Measurements from ENCODE around the gene ASIC2.

ASIC2 gene

DNA sequence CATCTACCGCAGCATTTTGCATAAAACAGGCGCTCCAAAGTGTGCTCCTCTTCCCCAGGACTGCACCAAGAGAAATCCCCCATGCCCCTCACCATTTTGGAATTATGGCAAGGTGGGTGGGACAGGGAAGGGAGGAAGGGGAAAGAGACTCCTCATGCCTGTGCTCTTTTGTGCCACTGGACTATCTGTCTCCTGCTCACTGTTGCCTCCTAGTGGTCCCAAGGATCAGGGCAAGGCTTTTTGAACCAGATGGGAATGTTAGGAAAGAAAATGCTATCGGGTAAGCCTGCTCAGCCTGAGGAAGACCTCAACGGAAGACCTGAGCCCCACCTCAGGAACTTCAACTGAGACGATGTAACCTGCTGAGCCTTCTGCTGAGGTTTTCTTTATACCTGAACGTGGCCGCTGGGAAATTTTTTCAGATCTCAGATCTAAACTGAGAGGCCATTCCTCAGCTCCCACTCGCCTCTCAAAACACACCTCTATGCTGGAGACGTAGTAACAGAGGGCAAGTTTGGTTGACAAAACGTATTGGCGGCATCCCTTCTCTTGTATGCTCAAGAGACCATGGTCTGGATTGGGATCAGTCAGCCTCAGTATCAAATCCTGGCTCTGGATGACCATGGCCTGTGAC is 243.2 kb downstream of the ASIC2 start:
- peak; percentile 32 to 68 for DNase-seq (ENCODE audit: low spot score in 2 of 2)
- Mint-ChIP-seq H3K36me3 (no peaks in the 10 kb centered on the region), H3K9me3 (no peaks in the 10 kb centered on the region), H3K4me1 (no peaks in the 10 kb centered on the region), H3K27ac (no peak overlapping the region), H3K4me3 (no peak overlapping the region)
- no peak for ATAC-seq

DNA sequence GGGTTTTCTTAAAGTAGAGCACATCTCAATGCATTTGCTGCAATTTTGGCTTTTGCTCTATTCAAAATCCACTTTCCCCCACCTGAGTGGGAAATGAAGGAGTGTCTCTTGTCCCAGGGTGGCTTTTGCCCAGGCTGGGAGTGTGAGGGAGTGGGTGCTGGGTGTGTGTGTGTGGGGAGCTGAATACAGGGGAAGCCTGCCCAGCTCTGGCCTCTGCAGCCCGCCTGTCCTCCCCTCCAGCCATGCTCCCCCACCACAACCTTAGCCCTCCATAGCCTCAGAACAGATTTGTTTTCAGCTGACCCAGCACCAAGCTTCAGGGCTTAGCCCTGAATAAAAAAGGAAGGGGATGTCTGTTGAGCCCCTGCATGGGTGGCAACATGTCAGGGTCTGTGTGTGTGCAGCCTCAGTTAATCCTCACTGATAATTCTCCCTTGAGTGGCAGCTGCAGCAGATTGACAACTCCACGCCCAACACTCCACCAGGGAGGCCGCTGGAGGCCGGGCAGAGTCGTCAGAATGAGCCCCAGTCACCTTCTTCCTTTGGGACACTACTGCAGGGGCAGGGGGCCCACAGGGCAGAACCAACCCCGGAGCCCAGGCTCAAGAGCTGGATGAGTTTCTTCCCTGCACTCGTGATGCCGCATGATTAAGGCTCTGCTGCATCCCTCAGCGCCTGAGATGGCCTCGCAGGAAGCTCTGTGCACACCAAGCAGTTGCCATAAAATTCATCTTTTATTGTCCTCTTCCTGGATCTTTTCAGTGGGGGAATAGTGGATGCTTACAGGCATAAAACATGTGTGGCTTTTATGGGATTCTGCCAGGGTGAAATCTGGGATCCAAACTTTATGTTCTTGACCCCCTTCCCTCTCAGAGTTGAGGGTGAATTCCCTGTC is 246.5 kb downstream of the ASIC2 start:
- H3K27ac Mint-ChIP-seq, result peak overlapping the region; percentile 34
- no peak for DNase-seq (ENCODE audit: low spot score in 2 of 2)
- ATAC-seq, result no peak
- H3K36me3 Mint-ChIP-seq, result no peaks in the 10 kb centered on the region
- H3K4me3 Mint-ChIP-seq, result no peak overlapping the region
- H3K4me1 Mint-ChIP-seq, result no peaks in the 10 kb centered on the region
- H3K9me3 Mint-ChIP-seq, result no peaks in the 10 kb centered on the region

DNA sequence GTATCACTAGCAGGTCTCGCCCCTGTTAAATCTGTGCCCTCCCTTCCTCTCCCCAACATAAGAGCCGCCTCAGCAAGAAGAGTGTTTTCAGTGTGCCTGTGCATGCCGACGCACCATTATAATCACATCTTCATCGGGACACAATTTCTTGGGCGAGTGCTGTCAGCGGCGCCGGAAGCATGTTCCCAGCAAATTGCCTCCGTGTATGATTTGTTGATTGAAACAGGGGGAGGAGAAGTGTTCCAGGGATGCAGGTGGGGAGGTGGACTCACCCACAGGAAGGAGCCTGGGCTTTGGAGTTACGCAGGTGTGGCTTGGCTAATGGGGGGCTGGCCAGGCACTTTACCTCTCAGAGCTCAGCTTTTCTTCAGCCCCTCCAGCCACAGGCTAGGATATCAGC is 247.9 kb downstream of the ASIC2 start:
- no peak for DNase-seq (ENCODE audit: low spot score in 2 of 2)
- no peak overlapping the region for H3K27ac Mint-ChIP-seq
- no peak for ATAC-seq

GRCh38 chr17:33044771-33045170 is 248.3 kb downstream of the ASIC2 start:
- Mint-ChIP-seq H3K4me1 (no peaks in the 10 kb centered on the region), H3K4me3 (no peak overlapping the region), H3K36me3 (no peaks in the 10 kb centered on the region), H3K27ac (no peak overlapping the region), H3K9me3 (no peaks in the 10 kb centered on the region)
- ATAC-seq (no peak), DNase-seq (ENCODE audit: low spot score in 2 of 2) (no peak)

More for the DNA sequence above, 247.9 kb downstream of the ASIC2 start:
- no peak overlapping the region for H3K4me3 Mint-ChIP-seq
- H3K9me3 Mint-ChIP-seq, result no peaks in the 10 kb centered on the region
- no peaks in the 10 kb centered on the region for H3K4me1 Mint-ChIP-seq
- no peaks in the 10 kb centered on the region for H3K36me3 Mint-ChIP-seq

DNA sequence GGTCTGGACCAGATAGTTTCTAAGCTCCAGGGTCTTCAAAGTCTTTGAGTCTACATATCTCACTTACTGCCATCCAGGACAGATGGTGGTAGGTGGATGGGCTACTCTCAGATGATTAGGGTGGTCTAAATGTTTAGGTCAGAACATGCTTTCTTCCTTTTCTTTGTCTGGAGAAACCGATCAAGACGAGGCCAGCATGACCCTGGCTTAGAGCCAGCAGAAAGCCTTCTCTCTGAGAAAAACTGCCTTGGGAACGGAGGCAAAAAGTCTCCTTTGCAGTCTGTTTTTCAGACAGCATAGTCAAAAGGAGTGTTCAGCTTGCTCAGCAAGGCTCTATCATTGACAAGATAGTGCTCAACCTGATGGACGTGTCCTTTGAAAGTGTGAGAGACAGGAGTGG is 252.6 kb downstream of the ASIC2 start:
- Mint-ChIP-seq H3K4me1 (no peaks in the 10 kb centered on the region), H3K36me3 (no peaks in the 10 kb centered on the region), H3K27ac (no peak overlapping the region), H3K4me3 (no peak overlapping the region), H3K9me3 (no peaks in the 10 kb centered on the region)
- ATAC-seq, result no peak
- DNase-seq (ENCODE audit: low spot score in 2 of 2), result no peak

DNA sequence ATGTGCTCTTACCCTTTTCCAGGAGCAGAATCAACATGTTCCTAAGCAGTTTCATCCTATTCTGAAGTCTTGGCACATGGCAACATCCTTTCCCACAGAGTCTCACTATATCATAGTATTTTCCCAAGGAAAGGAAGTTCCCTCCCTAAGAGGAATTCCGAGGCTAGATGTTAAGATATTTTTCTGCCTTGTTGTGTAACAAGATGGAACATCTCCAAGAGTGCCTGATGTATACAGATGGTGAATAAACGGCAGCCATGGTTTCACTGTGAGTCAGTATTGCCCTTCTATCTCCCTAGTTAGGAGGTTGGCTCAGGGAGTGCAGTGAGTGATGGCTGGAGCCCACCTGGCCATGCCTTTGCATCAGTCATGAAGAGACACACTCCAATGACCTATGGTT is 253.2 kb downstream of the ASIC2 start:
- Mint-ChIP-seq H3K4me3 (no peak overlapping the region), H3K36me3 (no peaks in the 10 kb centered on the region), H3K27ac (no peak overlapping the region), H3K9me3 (no peaks in the 10 kb centered on the region), H3K4me1 (no peaks in the 10 kb centered on the region)
- no peak for DNase-seq (ENCODE audit: low spot score in 2 of 2)
- ATAC-seq, result no peak

DNA sequence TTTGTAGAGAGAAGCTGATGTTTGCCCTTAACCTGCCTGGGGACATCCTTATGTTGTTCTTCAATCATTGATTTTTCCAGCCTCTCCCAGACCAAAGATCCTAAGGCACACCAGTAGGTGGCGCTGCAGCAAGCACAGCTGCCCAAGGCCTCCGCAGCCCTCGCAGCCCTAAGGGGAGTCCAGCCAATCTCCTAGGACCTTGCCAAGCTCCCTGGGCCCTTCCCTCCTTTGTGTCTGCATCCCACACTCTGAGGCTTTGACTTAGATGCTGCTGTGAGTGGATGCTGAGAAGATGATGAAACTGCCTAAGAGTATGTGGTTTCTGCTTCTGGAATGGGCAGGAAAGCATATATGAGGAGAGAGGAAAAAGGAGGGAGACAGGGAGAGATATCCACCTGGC is 254.4 kb downstream of the ASIC2 start:
- no peak overlapping the region for H3K4me3 Mint-ChIP-seq
- DNase-seq (ENCODE audit: low spot score in 2 of 2) (no peak), ATAC-seq (peak; percentile 14)
- H3K9me3 Mint-ChIP-seq, result no peaks in the 10 kb centered on the region
- H3K27ac Mint-ChIP-seq, result no peak overlapping the region
- no peaks in the 10 kb centered on the region for H3K4me1 Mint-ChIP-seq
- no peaks in the 10 kb centered on the region for H3K36me3 Mint-ChIP-seq

- Mint-ChIP-seq H3K4me1 (no peaks in the 10 kb centered on the region), H3K27ac (no peak overlapping the region)
Measured at GRCh38 chr17:33033176-33033575, 259.9 kb downstream of the ASIC2 start.

DNA sequence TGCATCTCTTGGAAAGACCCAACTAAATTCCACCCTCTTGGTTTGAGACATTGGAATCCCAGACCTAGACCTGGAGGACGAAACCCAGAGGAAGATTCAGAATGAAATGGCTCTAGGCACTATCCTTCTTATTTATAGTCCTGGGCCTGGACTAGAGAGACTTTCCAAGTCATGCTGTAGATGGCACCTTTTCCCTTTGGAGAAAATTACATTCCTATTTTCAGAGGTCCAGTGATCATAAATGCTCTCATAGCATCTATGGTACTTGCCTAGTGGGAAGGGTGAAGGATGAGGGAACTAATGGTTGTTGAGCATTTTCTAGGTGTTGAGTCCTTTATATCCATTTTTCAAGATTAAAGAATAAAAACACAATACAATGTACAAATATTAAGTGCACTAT is 264.3 kb downstream of the ASIC2 start:
- H3K9me3 Mint-ChIP-seq, result no peaks in the 10 kb centered on the region
- DNase-seq (ENCODE audit: low spot score in 2 of 2) (no peak), ATAC-seq (no peak)
- H3K36me3 Mint-ChIP-seq, result no peaks in the 10 kb centered on the region
- H3K27ac Mint-ChIP-seq, result no peak overlapping the region
- H3K4me1 Mint-ChIP-seq, result no peaks in the 10 kb centered on the region
- H3K4me3 Mint-ChIP-seq, result no peak overlapping the region

More at GRCh38 chr17:33033176-33033575, 259.9 kb downstream of the ASIC2 start:
- Mint-ChIP-seq H3K9me3 (no peaks in the 10 kb centered on the region), H3K36me3 (no peaks in the 10 kb centered on the region), H3K4me3 (no peak overlapping the region)
- DNase-seq (ENCODE audit: low spot score in 2 of 2) (no peak), ATAC-seq (no peak)

DNA sequence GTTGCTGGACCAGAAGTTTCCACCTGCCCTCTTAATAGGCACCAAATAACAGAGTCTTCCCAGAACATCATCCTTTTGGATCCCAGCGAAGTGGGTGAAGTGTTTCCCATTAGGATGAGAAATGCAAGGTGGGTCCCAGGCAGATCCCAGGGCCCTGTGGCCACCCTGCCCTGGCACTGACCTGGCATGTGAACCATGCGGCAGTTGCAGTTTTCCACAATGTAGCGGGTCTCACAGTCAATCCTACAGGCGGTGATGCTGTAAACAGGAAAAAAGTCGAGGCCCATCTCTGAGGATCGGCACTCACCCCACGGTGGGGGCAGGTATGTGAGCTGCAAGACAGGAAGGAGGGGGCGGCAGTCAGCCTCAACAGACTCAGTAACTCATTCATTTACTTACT is 265.0 kb downstream of the ASIC2 start:
- ATAC-seq (no peak), DNase-seq (ENCODE audit: low spot score in 2 of 2) (no peak)
- H3K27ac Mint-ChIP-seq, result no peak overlapping the region
- no peaks in the 10 kb centered on the region for H3K36me3 Mint-ChIP-seq
- H3K9me3 Mint-ChIP-seq, result no peaks in the 10 kb centered on the region
- no peak overlapping the region for H3K4me3 Mint-ChIP-seq
- H3K4me1 Mint-ChIP-seq, result no peaks in the 10 kb centered on the region

DNA sequence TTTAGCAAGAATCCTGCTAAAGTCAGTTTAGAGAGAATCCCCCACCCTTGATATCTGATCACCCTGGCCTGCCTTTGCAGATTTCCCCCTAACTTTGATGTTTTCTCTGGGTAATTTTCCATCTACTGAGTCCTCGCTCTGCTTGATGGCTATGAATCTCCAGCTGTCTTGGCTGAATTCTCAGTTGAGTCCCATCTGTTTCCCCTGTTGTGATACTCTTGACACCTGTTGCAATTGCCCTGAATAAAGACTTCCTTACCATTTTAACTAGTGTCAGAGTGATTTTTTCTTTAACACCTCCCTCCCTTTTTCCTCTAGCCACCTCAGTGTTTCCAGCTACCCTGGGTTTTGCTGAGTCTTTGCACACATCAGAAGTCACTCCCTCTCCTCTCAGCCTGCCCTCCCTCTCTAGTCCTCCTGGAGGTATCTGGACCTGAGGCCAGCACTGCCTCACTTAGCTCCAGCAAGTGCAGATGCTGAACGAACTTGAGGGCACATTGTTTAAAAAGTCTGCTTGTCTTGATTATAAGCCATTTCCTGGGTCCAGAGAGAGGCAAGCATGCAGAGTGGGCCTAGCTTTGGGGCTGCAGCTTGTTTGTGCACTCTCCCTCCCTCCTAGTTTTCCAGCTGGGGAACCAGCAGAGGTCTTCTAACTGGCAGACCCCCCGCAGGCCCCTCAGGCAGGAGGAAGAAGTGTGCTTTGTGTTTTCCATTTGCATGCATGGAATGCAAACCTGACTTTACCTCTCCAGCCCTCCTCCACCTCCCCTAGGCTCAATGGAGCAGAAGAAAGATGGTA is 268.2 kb downstream of the ASIC2 start:
- Mint-ChIP-seq H3K4me1 (no peaks in the 10 kb centered on the region), H3K36me3 (no peaks in the 10 kb centered on the region), H3K27ac (no peak overlapping the region), H3K4me3 (no peak overlapping the region), H3K9me3 (no peaks in the 10 kb centered on the region)
- ATAC-seq, result no peak
- no peak for DNase-seq (ENCODE audit: low spot score in 2 of 2)

GRCh38 chr17:33023790-33024189 is 269.3 kb downstream of the ASIC2 start:
- Mint-ChIP-seq H3K27ac (no peak overlapping the region), H3K4me3 (no peak overlapping the region), H3K36me3 (no peaks in the 10 kb centered on the region), H3K4me1 (no peaks in the 10 kb centered on the region), H3K9me3 (no peaks in the 10 kb centered on the region)
- no peak for DNase-seq (ENCODE audit: low spot score in 2 of 2)
- ATAC-seq, result no peak

DNA sequence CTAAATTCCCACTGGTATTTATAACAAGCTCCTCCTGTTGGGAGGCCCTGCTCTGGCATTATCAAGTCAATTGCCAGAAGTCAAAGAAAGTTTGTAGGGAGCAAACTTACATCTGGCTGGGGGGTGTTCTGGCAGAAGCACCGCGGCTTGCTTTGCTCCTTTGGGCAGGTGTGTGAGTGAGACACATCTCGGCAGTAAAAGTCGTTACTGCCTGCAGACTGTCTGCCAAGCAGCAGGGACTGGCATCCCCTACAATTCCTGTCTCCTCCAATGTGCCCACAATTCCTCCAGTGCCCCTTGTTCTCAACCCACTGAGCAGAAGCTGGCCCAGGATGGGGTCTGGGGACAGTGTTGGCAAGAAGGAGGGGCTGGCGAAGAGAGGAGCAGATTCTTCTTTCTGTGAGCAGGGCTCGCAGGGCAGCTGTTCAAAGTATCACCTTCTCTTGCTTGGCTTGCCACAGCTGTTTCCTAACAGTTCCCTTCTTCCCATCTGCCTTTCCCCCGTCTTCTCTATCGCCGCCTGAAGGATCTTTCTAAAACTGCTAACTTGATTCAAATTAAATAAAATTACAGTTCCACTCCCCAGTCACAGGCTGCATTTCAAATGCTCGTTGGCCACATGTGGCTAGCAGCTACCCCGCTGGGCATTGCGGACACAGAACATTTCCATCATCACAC is 271.2 kb downstream of the ASIC2 start:
- Mint-ChIP-seq H3K4me3 (no peak overlapping the region), H3K4me1 (no peaks in the 10 kb centered on the region)
- DNase-seq (ENCODE audit: low spot score in 2 of 2), result no peak

GRCh38 chr17:33019161-33019890 is 273.8 kb downstream of the ASIC2 start:
- Mint-ChIP-seq H3K4me3 (no peak overlapping the region), H3K9me3 (no peaks in the 10 kb centered on the region), H3K36me3 (no peaks in the 10 kb centered on the region), H3K4me1 (no peaks in the 10 kb centered on the region), H3K27ac (no peak overlapping the region)
- DNase-seq (ENCODE audit: low spot score in 2 of 2) (no peak), ATAC-seq (no peak)

More for the DNA sequence above, 271.2 kb downstream of the ASIC2 start:
- ATAC-seq, result no peak
- Mint-ChIP-seq H3K36me3 (no peaks in the 10 kb centered on the region), H3K9me3 (no peaks in the 10 kb centered on the region), H3K27ac (no peak overlapping the region)

All from stimulated activated effector memory CD8-positive, alpha-beta T cell treated with anti-CD3 and anti-CD28 coated beads, Interleukin-12 subunit alpha, Interleukin-12 subunit beta, amount 100 ng/mL, for 72 hours (primary cell).